Measurements from ENCODE around the gene IL17RC.
A peak's percentile ranks its signal among the peaks of the same experiment; 100 is the strongest.
"Not testable (repeated sequence)": the region's sequence is repeated elsewhere in the genome, so short reads cannot be mapped to it uniquely, and the experiment has no call there.

Gene IL17RC

DNA sequence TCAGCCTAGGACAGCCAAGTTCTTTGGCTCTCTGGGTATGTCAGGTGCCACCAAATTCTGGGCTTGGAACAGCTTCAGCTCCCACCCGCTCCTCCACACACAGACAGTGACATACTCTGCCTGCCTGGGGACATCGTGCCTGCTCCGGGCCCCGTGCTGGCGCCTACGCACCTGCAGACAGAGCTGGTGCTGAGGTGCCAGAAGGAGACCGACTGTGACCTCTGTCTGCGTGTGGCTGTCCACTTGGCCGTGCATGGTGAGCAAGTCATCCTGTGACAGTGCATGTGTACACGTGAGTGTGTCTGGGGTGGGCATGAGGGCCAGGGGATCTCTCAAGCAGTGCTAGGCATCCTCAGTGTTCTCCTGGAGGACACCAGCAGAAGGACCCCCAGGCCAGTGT lies 922 bp downstream of the IL17RC start:
- no peak for DNase-seq

GRCh38 chr3:9918261-9919038 lies 1.6 kb downstream of the IL17RC start:
- no peak for DNase-seq

DNA sequence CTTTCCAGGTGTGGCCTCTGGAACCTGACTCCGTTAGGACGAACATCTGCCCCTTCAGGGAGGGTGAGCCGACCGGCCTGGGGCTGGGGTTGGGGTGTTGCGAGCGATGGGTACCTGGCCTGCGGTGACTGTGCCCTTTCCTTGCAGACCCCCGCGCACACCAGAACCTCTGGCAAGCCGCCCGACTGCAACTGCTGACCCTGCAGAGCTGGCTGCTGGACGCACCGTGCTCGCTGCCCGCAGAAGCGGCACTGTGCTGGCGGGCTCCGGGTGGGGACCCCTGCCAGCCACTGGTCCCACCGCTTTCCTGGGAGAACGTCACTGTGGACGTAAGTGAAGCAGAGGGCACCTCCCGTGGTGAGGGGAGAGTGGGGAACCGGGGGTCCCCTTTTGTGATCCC lies 11.3 kb downstream of the IL17RC start:
- no peak for DNase-seq

DNA sequence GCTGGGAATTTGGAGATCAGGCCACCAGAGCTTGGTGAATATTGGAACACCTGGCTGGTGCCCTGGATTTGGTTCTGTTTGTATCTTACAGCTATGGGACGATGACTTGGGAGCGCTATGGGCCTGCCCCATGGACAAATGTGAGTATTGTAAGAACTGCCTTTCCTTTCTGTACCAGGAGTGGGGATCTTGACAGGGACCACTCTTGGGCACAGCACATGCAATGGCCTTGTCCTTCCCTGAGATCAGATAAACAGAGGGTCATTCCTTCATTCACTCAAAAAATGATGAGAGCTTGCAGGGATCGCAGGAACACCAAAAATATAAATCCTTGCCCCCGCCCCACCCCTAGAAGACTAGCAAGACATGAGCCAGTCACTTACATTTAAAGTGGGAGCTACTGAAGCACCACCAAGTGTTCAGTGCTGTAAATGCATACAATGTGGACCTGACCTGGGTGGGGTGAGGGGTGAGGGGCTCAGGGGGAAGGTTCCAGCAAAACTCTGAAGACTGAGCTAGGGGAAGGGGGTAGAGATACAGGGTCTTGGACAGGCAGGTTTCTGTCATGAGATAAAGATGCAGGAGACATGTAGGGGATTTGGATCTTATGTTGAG lies 14.0 kb downstream of the IL17RC start:
- DNase-seq: no peak

GRCh38 chr3:9932535-9932842 lies 15.6 kb downstream of the IL17RC start:
- DNase-seq: no peak

DNA sequence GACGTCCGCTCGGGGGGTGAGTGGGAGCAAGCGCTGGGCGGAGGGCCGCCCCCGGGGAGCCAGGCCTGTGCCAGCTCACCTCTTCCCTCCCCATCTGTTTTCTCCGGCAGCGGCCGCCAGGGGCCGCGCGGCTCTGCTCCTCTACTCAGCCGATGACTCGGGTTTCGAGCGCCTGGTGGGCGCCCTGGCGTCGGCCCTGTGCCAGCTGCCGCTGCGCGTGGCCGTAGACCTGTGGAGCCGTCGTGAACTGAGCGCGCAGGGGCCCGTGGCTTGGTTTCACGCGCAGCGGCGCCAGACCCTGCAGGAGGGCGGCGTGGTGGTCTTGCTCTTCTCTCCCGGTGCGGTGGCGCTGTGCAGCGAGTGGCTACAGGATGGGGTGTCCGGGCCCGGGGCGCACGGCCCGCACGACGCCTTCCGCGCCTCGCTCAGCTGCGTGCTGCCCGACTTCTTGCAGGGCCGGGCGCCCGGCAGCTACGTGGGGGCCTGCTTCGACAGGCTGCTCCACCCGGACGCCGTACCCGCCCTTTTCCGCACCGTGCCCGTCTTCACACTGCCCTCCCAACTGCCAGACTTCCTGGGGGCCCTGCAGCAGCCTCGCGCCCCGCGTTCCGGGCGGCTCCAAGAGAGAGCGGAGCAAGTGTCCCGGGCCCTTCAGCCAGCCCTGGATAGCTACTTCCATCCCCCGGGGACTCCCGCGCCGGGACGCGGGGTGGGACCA lies 16.1 kb downstream of the IL17RC start:
- DNase-seq: peak; percentile 32

DNA sequence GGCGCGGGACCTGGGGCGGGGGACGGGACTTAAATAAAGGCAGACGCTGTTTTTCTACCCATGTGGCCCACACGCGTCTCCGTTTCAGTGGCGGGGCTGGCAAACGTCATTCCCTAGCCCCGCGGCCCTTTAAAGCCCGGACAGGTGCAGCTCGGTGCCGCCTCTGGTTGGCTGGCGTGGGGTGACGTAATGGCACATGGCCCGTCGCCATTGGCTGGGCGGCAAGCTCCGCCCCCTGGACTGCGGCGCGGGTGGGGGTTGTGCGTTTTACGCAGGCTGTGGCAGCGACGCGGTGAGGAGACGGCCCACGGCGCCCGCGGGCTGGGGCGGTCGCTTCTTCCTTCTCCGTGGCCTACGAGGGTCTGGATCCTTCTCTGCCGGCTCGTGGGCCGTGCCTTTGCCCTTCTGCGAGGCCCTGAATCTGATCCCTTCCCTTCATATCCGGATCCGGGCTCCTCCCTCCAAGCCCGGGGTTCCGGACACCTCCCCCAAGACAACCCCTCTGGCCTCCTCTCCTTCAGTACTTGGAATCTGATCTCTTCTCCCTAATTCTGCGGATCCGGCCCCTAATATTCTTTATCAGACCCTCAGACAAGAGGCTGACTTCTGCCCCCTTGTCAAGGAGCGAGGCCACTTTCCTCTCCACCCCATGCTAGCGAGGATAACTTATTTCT lies 16.8 kb downstream of the IL17RC start, which contains the start of gene CRELD1:
Gene CRELD1 (plus strand): TSS at position 274 of the 674 bp plus-strand sequence. CDS start 605 bp downstream, outside the sequence.
- peak; percentile 78 for DNase-seq

GRCh38 chr3:9934235-9934621 lies 17.3 kb downstream of the IL17RC start:
- no peak for DNase-seq

- DNase-seq: no peak
Observed at GRCh38 chr3:9934993-9935392, 18.1 kb downstream of the IL17RC start.

GRCh38 chr3:9935966-9936510 lies 19.1 kb downstream of the IL17RC start:
- DNase-seq: no peak

DNA sequence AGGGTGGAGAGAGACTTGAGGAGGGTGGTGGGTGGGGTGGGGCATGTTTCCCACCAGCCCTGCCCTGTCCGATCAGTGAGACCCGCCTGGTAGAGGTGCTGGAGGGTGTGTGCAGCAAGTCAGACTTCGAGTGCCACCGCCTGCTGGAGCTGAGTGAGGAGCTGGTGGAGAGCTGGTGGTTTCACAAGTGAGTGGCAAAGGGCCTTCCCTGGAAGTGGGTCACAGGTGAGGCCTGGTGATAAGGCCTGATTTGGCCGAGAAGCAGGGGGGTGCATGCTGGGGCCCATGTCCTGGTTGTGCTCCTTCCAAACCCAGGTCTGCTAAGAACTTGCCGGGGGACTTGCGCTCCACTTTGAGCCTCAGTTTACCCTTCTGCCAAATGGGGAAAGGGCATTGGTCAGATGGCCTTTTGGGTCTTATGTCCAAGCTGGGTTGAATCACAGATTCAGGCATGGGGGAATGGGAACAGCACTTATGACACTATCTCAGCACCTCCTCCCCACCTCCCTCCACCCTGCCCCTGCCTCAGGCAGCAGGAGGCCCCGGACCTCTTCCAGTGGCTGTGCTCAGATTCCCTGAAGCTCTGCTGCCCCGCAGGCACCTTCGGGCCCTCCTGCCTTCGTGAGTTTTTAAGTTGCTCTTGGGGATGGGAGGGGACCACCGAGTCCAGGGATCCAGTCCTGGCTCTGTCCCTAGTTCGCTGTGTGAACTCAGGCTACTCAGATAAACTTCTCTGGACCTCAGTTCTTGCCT lies 20.8 kb downstream of the IL17RC start:
- no peak for DNase-seq

GRCh38 chr3:9938966-9939365 lies 22.1 kb downstream of the IL17RC start:
- no peak for DNase-seq

GRCh38 chr3:9939906-9940305 lies 23.0 kb downstream of the IL17RC start:
- not testable (repeated sequence) for DNase-seq

DNA sequence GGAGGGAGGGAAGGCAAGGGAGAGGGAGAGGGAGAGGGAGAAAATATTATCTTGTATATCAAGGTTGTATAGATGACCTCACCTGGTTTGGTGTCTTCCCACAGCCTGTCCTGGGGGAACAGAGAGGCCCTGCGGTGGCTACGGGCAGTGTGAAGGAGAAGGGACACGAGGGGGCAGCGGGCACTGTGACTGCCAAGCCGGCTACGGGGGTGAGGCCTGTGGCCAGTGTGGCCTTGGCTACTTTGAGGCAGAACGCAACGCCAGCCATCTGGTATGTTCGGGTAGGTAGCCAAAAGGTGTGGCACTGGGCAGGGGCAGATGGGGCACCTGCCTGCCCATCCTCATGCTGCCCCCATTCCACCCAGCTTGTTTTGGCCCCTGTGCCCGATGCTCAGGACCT lies 23.8 kb downstream of the IL17RC start:
- DNase-seq: no peak

- DNase-seq: no peak
Observed at GRCh38 chr3:9942164-9942563, 25.3 kb downstream of the IL17RC start.

DNA sequence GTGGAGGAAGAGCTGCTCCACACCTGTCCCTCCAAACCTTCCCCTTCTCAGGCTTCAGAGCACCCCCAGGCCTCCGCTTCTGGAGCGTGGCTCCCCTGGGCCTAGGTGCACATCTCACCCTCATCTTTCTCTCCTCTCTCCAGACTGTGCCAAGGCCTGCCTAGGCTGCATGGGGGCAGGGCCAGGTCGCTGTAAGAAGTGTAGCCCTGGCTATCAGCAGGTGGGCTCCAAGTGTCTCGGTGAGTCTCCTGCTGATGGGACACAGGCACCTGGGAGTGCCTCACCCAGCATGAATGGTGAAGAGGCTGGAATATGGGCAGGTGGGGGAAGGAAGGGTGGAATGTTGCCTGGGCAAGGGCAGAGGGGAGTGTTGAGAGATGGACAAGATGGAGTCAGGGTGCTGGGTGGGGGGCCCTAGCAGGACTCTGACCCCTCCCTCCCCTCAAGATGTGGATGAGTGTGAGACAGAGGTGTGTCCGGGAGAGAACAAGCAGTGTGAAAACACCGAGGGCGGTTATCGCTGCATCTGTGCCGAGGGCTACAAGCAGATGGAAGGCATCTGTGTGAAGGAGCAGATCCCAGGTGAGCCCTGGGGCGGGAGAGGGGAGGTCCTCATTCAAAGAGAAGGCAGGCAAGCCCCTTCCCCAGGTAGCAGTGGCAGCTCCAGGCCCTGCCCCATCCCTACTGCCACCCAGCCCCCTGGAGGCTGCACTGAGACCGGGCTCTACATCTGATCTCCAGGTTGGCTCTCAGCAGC lies 26.2 kb downstream of the IL17RC start:
- DNase-seq: no peak

DNA sequence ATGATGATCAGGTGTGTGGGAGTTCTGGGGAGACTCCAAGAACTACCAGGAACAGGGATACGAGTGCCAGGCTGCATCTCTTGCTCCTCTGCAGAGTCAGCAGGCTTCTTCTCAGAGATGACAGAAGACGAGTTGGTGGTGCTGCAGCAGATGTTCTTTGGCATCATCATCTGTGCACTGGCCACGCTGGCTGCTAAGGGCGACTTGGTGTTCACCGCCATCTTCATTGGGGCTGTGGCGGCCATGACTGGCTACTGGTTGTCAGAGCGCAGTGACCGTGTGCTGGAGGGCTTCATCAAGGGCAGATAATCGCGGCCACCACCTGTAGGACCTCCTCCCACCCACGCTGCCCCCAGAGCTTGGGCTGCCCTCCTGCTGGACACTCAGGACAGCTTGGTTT lies 27.4 kb downstream of the IL17RC start:
- DNase-seq: no peak

DNA sequence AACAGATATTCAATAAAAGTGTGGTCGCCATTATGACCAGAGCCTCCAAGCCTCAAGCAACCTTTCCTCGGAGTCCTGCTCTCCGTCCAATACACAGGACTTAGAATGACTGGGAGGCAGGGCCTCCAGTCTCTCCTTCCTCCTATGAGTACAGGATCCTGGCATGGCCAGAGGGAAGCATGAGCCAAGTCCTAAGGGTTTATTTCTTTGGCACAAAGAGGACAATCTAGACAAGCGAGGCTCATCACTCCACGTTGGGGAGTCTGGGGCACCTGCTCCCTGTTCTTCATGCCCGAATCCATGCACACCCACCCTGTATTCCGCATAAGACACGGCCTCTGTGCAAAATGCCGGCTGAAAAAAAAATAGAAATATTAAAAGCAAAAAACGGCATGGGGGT lies 28.5 kb downstream of the IL17RC start:
- no peak for DNase-seq

DNA sequence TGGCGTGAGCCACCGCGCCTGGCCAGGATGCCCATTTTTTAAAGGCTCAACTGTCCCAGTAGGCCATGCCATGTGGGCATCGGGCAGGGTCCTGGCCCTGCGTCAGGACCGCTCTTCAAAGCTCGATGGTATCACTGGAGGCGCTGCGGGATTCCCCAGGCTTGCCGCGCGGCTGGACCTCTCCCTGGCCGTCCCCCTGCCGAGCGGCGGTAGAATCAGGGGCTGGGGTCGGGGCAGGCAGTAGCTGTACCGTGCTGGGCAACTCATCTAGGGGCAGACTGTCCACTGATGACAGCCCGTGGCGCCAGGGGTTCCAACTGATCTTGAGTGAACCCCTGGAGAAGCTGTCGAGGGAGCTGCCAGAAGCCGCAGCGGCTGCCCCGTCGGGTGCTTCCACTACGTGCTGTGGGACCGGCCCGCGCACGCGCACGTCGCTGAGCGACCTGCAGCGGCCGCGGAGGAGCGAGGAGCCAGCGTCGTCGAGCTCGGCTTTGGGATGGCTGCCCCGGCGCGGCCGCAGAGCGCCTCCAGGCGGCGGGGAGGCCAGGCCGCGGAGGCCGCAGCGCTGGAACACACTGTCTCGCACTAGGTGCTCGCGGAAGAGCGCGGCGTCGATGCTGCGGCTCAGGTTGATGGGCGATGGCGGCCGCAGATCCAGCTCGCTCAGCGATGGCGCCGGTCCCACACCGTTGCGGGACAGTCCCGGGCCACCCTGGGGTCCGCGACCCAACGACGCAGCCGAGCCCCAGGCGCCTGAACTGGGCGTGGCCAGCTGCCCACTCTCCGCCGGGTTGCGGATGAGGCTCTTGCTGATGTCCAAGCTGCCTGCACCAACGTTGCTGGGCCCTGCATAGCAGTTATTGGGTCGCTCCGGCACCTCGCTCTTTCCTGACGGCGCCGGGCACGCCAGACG lies 29.5 kb downstream of the IL17RC start:
- peak; percentile 66 for DNase-seq
